WI38 (cell line): ENCODE measurements around the gene SRSF9.
A peak's percentile ranks its signal among the peaks of the same experiment; 100 is the strongest.

Source experiments
- H3K4me3 ChIP-seq: 2 replicates; pipeline ENCODE4 v1.5.1; 2011; ENCODE audit warnings: low read depth, mild to moderate bottlenecking, control low read depth, low read length
- TF ChIP-seq, protein P1 (sequence below): IDR thresholded peaks from 2 replicates; pipeline ENCODE4 v1.5.1; 2012; ENCODE audit warnings: low read depth, mild to moderate bottlenecking, control low read depth, low read length

The SRSF9 gene

GRCh38 chr12:120468821-120469449 is 613 bp downstream of the SRSF9 start:
- TF ChIP-seq, protein P1, sequence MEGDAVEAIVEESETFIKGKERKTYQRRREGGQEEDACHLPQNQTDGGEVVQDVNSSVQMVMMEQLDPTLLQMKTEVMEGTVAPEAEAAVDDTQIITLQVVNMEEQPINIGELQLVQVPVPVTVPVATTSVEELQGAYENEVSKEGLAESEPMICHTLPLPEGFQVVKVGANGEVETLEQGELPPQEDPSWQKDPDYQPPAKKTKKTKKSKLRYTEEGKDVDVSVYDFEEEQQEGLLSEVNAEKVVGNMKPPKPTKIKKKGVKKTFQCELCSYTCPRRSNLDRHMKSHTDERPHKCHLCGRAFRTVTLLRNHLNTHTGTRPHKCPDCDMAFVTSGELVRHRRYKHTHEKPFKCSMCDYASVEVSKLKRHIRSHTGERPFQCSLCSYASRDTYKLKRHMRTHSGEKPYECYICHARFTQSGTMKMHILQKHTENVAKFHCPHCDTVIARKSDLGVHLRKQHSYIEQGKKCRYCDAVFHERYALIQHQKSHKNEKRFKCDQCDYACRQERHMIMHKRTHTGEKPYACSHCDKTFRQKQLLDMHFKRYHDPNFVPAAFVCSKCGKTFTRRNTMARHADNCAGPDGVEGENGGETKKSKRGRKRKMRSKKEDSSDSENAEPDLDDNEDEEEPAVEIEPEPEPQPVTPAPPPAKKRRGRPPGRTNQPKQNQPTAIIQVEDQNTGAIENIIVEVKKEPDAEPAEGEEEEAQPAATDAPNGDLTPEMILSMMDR = no peak
- peak overlapping the region; percentile 60 for H3K4me3 ChIP-seq

DNA sequence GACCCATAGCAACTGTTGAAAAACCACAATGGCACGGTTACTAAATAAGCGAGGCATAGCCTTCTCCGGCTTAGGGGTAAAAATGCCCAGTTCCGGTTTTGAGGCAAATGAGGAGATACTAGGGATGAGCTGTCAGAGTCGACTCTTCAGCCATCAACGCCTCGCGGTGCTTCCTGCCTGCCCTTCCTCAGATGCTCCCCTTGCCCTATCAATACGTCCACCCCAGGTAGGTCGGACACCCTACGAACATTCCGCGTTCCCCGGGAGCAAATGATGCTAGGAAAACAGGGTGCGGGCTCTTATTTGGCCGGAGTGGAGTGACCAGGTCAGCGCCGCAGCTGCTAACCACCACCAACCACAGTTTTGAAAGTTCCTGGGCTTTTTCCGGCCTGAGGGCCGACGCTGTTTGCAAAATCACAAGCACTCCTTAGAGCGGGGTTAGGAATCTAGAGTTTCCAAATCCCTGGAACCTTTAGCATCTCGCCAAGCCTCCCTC is 1.2 kb downstream of the SRSF9 start:
- peak overlapping the region; percentile 60 for H3K4me3 ChIP-seq
- TF ChIP-seq, protein P1 = no peak

- TF ChIP-seq, protein P1 = no peak
- H3K4me3 ChIP-seq = no peak overlapping the region
These were observed 2.1 kb downstream of the SRSF9 start for GRCh38 chr12:120467439-120467838.

- H3K4me3 ChIP-seq = no peak overlapping the region
- TF ChIP-seq, protein P1 = peak; percentile 61
These were observed 2.8 kb downstream of the SRSF9 start for GRCh38 chr12:120466560-120467315.

DNA sequence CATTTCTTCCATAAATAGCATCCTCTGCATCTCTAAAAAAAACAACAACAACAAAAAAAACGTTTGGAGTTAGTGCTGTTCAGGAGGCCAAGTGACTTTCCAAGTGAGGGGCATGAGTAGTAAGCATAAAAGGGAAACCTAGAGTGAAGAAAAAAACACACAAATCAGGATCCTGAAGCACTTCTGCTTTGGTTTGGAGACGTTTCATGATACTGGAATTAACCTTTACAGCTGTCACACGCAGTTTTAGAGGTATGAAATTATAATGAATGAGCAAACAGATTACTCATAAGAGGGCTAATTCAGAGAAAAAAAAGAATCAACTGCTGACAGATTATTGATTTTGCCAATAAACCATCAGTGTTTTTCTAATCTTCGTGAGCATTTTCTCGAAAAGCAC is 3.8 kb downstream of the SRSF9 start:
- no peak overlapping the region for H3K4me3 ChIP-seq
- TF ChIP-seq, protein P1 = no peak

GRCh38 chr12:120463712-120464111 is 5.8 kb downstream of the SRSF9 start:
- no peak overlapping the region for H3K4me3 ChIP-seq
- TF ChIP-seq, protein P1 = no peak

DNA sequence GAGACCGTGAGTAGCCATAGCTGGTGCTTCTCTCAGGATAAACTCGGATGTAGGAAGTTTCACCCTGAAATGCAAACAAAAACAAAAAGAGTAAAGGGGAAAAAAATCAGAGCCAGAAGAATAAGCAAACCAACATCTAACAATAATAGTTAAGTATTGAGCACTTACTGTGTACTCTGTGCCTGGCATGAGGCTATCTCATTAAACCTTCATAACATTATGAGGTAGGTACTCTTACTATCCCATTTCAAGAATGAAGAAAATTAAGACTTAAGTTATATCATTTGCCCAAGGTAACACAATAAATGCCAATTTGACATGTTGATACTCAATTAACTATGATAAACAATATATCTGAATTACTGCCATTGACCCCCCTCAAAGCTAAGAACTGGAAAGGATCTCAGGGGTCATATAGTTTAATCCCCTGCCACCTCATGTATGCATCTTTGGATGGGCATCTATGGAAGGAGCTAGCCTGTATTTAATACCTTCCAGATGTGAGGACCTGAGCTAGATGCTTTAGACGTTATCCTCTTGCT is 7.4 kb downstream of the SRSF9 start:
- H3K4me3 ChIP-seq = no peak overlapping the region
- TF ChIP-seq, protein P1 = no peak
